PFSK-1 (cell line): ENCODE measurements around the gene HOXD12.

Source experiments
- FOXP2 ChIP-seq: optimal IDR thresholded peaks from 2 replicates; pipeline ENCODE3; 2011; ENCODE audit warnings: borderline replicate concordance, control low read depth, inconsistent platforms; ENCODE audit not compliant: insufficient read depth; ENCODE audit errors: extremely low read length, extremely low read depth
- POLR2AphosphoS5 ChIP-seq: IDR thresholded peaks from 2 replicates; pipeline ENCODE4 v1.6.1; 2012; ENCODE audit warnings: low read depth, mild to moderate bottlenecking, control low read depth, low read length, moderate library complexity
- SIN3A ChIP-seq: IDR thresholded peaks from 2 replicates; pipeline ENCODE4 v1.6.1; 2012; ENCODE audit warnings: mild to moderate bottlenecking, low read length, moderate library complexity, borderline replicate concordance; ENCODE audit not compliant: insufficient read depth
- TAF1 ChIP-seq: IDR thresholded peaks from 2 replicates; pipeline ENCODE4 v1.6.1; 2012; ENCODE audit warnings: low read length, control low read depth, borderline replicate concordance; ENCODE audit not compliant: insufficient read depth
- TF ChIP-seq, protein P1 (sequence below), 2 experiments: IDR thresholded peaks; 2 replicates each; pipeline versions ENCODE4 v1.6.1 to v1.8.0; 2011 to 2012; ENCODE audit warnings: low read depth in 2 of 2, low read length in 2 of 2, control low read depth in 1 of 2, inconsistent platforms in 1 of 2, mild to moderate bottlenecking in 1 of 2, moderate library complexity in 1 of 2; ENCODE audit not compliant: insufficient read depth in 1 of 2

Gene HOXD12

DNA sequence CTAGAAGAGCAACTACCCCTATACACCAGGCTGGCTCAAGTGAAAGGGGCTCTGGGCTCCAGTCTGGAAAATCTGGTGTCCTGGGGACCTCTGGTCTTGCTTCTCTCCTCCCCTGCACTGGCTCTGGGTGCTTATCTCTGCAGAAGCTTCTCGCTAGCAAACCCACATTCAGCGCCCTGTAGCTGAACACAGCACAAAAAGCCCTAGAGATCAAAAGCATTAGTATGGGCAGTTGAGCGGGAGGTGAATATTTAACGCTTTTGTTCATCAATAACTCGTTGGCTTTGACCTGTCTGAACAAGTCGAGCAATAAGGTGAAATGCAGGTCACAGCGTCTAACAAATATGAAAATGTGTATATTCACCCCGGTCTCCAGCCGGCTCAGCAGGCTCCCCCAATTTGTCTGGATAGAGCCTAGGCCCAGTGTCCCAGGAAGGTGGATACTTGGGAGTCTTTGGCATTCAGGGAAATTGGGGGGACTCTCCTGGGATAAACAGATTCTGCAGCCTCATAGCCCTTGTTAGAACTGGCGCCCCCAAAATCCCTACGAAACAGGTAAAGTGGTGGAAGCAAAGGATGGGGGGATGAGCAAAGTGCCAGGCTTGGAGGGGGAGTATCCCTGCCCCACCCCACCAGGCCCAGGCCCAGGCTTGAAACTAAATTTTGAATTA lies 49.3 kb downstream of the HOXD12 start:
- TF ChIP-seq POLR2AphosphoS5 (no peak), TAF1 (no peak), FOXP2 (no peak), SIN3A (no peak)
- TF ChIP-seq, protein P1, sequence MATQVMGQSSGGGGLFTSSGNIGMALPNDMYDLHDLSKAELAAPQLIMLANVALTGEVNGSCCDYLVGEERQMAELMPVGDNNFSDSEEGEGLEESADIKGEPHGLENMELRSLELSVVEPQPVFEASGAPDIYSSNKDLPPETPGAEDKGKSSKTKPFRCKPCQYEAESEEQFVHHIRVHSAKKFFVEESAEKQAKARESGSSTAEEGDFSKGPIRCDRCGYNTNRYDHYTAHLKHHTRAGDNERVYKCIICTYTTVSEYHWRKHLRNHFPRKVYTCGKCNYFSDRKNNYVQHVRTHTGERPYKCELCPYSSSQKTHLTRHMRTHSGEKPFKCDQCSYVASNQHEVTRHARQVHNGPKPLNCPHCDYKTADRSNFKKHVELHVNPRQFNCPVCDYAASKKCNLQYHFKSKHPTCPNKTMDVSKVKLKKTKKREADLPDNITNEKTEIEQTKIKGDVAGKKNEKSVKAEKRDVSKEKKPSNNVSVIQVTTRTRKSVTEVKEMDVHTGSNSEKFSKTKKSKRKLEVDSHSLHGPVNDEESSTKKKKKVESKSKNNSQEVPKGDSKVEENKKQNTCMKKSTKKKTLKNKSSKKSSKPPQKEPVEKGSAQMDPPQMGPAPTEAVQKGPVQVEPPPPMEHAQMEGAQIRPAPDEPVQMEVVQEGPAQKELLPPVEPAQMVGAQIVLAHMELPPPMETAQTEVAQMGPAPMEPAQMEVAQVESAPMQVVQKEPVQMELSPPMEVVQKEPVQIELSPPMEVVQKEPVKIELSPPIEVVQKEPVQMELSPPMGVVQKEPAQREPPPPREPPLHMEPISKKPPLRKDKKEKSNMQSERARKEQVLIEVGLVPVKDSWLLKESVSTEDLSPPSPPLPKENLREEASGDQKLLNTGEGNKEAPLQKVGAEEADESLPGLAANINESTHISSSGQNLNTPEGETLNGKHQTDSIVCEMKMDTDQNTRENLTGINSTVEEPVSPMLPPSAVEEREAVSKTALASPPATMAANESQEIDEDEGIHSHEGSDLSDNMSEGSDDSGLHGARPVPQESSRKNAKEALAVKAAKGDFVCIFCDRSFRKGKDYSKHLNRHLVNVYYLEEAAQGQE (IDR thresholded peaks at IDR 0.05; ENCODE audit: insufficient read depth in 1 of 2, low read depth in 2 of 2, low read length in 2 of 2): no peak

DNA sequence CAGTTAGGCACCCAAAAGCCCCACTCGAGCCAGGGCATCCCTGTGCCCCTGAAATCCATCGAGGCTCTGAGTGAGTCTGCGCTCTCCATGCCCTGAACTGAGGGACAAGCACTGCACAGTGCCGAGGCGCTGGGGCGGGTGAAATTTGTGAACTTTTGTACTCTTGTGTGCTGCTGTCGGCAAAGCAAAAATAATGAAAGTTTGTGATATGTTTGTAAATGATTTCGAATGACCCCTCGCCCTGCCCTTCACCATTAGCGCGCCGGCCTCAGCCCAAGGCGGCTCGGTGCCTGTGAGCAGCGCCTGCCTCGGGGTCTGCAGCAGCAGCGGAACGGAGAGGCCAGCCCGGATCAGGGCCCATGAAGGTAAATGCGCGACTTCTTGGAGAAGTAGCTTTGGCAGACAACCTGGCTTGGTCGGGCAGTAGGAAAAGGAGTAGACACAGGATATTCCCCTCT lies 49.9 kb downstream of the HOXD12 start:
- TF ChIP-seq FOXP2 (no peak), POLR2AphosphoS5 (no peak), SIN3A (no peak), TAF1 (no peak)
- TF ChIP-seq, protein P1 (IDR thresholded peaks at IDR 0.05; ENCODE audit: insufficient read depth in 1 of 2, low read depth in 2 of 2, low read length in 2 of 2): no peak

DNA sequence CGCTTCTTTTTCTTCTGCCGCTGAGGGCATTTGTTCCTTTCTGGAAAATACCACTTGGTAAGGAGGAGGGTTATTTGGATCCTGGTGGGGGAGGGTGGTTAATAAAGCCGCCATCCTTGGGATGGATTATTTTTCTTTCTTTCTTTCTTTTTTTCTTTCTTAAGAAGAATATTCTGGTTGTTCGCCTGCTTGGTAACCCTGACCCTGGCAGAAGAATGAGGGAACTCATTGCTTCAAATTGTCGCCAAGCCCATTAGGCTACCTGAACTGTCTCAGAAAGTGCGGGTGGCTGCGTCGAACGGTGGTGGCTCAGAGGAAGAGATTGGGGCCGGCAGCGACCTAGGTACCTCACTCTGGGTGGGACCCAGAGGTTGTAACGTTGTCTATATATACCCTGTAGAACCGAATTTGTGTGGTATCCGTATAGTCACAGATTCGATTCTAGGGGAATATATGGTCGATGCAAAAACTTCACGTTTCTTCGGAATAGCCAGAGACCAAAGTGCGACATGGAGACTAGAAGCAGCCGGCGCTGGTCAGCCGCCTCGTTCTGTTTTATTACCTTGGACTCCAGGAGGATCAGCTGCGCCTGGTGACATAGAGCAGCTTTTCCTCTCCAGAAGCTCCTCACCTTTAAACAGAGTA lies 50.5 kb downstream of the HOXD12 start:
- TF ChIP-seq POLR2AphosphoS5: no peak
- TF ChIP-seq, protein P1 (IDR thresholded peaks at IDR 0.05; ENCODE audit: insufficient read depth in 1 of 2, low read depth in 2 of 2, low read length in 2 of 2): no peak
- TF ChIP-seq TAF1: no peak
- TF ChIP-seq SIN3A: no peak
- no peak for TF ChIP-seq FOXP2

DNA sequence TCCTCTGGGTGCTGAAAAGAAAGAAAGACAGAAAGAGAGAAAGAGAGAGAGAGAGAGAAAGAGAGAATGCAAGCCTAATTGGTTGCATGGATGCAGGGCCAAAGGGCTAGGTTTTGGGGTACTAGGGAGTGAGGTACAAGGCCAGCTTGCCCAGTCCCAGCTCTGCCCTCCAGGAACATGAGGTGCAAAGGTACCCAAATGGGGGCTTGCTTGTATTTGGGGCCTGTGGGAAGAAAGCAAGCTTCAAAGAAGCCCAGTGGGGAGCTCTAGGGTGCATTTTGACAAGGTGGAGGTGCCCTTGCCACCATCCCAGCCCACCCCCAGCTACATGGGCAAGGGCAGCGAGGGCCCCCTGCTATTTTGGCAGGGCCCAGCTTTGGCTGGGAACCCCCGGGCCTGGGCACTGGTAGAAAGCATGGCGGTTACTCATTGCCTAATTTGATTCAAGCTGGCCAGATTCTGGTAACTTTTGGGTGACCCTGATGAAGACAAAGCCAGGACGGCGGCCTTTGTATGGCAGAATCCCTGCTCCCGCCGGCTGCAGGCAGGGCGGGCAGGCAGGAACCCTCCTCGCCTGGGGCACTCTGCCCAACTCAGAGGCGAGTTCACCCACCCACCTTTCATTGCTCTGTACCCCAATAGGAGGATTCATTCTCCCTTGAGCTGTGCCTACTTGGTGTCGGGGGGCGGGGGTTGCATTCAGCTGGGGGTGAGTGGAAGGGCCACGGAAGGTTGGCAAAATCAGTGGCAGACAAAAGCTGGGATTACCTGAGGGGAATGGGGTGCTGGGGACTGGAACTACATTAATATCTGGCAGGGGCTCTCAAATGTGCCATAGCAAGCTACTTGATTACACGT lies 51.2 kb downstream of the HOXD12 start:
- TF ChIP-seq, protein P1 (IDR thresholded peaks at IDR 0.05; ENCODE audit: insufficient read depth in 1 of 2, low read depth in 2 of 2, low read length in 2 of 2): no peak
- TF ChIP-seq FOXP2 (no peak), SIN3A (no peak), POLR2AphosphoS5 (no peak), TAF1 (no peak)
